Liver (tissue), 9 donors: ENCODE results near the gene KCNMA1. TPM values are rescaled to one million over a fixed set of nuclear protein-coding genes. Genes with fewer than 3 reads are reported as not detected.
A peak's percentile ranks its signal among the peaks of the same experiment; 100 is the strongest.

Experiments used
- DNase-seq: peaks from one replicate; pipeline ENCODE4 v3.0.0-alpha.2; 2017; ENCODE audit warnings: low spot score
- H3K27ac ChIP-seq, 2 donors: one replicate each; pipeline ENCODE4 v1.7.0; 2013; ENCODE audit warnings: inconsistent platforms in 2 of 2, low read length in 2 of 2, control low read depth in 1 of 2, low read depth in 1 of 2, mild to moderate bottlenecking in 1 of 2
- H3K27me3 ChIP-seq, 4 donors: one replicate each; pipeline versions ENCODE4 v1.6.1 to v1.7.0; 2013; ENCODE audit warnings: low read length in 3 of 4, inconsistent platforms in 1 of 4, mild to moderate bottlenecking in 1 of 4, moderate library complexity in 1 of 4; ENCODE audit not compliant: control insufficient read depth in 4 of 4, insufficient read depth in 4 of 4
- H3K36me3 ChIP-seq, 4 donors: one replicate each; pipeline versions ENCODE4 v1.6.1 to v1.7.0; 2013; ENCODE audit warnings: low read length in 3 of 4, mild to moderate bottlenecking in 3 of 4, low read depth in 1 of 4, moderate library complexity in 1 of 4; ENCODE audit not compliant: control insufficient read depth in 4 of 4, insufficient read depth in 3 of 4
- H3K4me1 ChIP-seq, 4 donors: one replicate each; pipeline versions ENCODE4 v1.6.1 to v1.7.0; 2013; ENCODE audit warnings: low read length in 3 of 4, mild to moderate bottlenecking in 3 of 4, moderate library complexity in 1 of 4; ENCODE audit not compliant: control insufficient read depth in 4 of 4, insufficient read depth in 4 of 4
- H3K4me3 ChIP-seq, 3 donors: one replicate each; pipeline versions ENCODE4 v1.6.1 to v1.7.0; 2013; ENCODE audit warnings: low read length in 3 of 3, control low read depth in 1 of 3, low read depth in 1 of 3, mild to moderate bottlenecking in 1 of 3
- H3K9ac ChIP-seq, 2 donors: one replicate each; pipeline ENCODE4 v1.7.0; 2013; ENCODE audit warnings: low read length in 2 of 2, mild to moderate bottlenecking in 2 of 2, moderate library complexity in 2 of 2, control low read depth in 1 of 2, low read depth in 1 of 2
- H3K9me3 ChIP-seq, 4 donors: one replicate each; pipeline versions ENCODE4 v1.6.1 to v1.7.0; 2013; ENCODE audit warnings: low read length in 3 of 4; ENCODE audit not compliant: control insufficient read depth in 4 of 4
- CTCF ChIP-seq: fragments of 150-350 bp; IDR thresholded peaks from 2 replicates; pipeline ENCODE4 v1.5.1; 2017; ENCODE audit warnings: improper control_type of control experiment, low read depth, low read length; ENCODE audit not compliant: missing input control
- EGR1 ChIP-seq, 2 donors: IDR thresholded peaks; 2 replicates each; pipeline ENCODE4 v1.6.1; 2016 to 2018; ENCODE audit warnings: antibody characterized with exemption in 2 of 2, low read depth in 2 of 2
- FOXA1 ChIP-seq: IDR thresholded peaks from 2 replicates; pipeline ENCODE4 v1.6.1; 2016; ENCODE audit warnings: antibody characterized with exemption
- FOXA2 ChIP-seq: IDR thresholded peaks from 2 replicates; pipeline ENCODE4 v1.6.1; 2016; ENCODE audit warnings: antibody characterized with exemption
- GABPA ChIP-seq, 2 donors: IDR thresholded peaks in 1 of 2; conservative IDR thresholded peaks in 1 of 2; 2 replicates each; pipeline ENCODE4 v1.6.1; 2016; ENCODE audit warnings: antibody characterized with exemption in 2 of 2, mild to moderate bottlenecking in 1 of 2, moderate library complexity in 1 of 2
- HNF4A ChIP-seq, 2 donors: conservative IDR thresholded peaks; 2 replicates each; pipeline ENCODE4 v1.6.1; 2016; ENCODE audit warnings: antibody characterized with exemption in 2 of 2, mild to moderate bottlenecking in 2 of 2
- HNF4G ChIP-seq: IDR thresholded peaks from 2 replicates; pipeline ENCODE4 v1.6.1; 2016; ENCODE audit warnings: antibody characterized with exemption
- JUND ChIP-seq, 2 donors: IDR thresholded peaks; 2 replicates each; pipeline ENCODE4 v1.6.1; 2016; ENCODE audit warnings: antibody characterized with exemption in 2 of 2
- MAX ChIP-seq: IDR thresholded peaks from 2 replicates; pipeline ENCODE4 v1.6.1; 2016; ENCODE audit warnings: antibody characterized with exemption
- NR2F2 ChIP-seq: IDR thresholded peaks from 2 replicates; pipeline ENCODE4 v1.6.1; 2016; ENCODE audit warnings: antibody characterized with exemption
- RAD21 ChIP-seq, 2 donors: IDR thresholded peaks; 2 replicates each; pipeline ENCODE4 v1.6.1; 2016; ENCODE audit warnings: antibody characterized with exemption in 2 of 2, mild to moderate bottlenecking in 2 of 2
- REST ChIP-seq: IDR thresholded peaks from 2 replicates; pipeline ENCODE4 v1.6.1; 2016; ENCODE audit warnings: antibody characterized with exemption, mild to moderate bottlenecking
- RXRA ChIP-seq, 2 donors: IDR thresholded peaks; 2 replicates each; pipeline ENCODE4 v1.6.1; 2017 to 2018; ENCODE audit warnings: antibody characterized with exemption in 2 of 2, mild to moderate bottlenecking in 1 of 2
- SP1 ChIP-seq: IDR thresholded peaks from 2 replicates; pipeline ENCODE4 v1.6.1; 2018; ENCODE audit warnings: antibody characterized with exemption, mild to moderate bottlenecking
- TAF1 ChIP-seq: conservative IDR thresholded peaks from 2 replicates; pipeline ENCODE4 v1.6.1; 2016; ENCODE audit warnings: antibody characterized with exemption, mild to moderate bottlenecking
- YY1 ChIP-seq: IDR thresholded peaks from 2 replicates; pipeline ENCODE4 v1.6.1; 2016; ENCODE audit warnings: antibody characterized with exemption, mild to moderate bottlenecking
- WGBS: extraction: QIAGEN DNeasy Blood & Tissue Kit; methylation state at CpG from one replicate; pipeline ENCODE4 v1.1.7; 2013; 5-methylcytosine and 5-hydroxymethylcytosine counted together
- polyA plus RNA-seq, 2 donors: library from polyadenylated mRNA; stranded (reverse) in 1 of 2; unstranded in 1 of 2; fragments of 200-250 nt in 1 of 2; fragments of >200 nt in 1 of 2; fragmentation: Nextera tagmentation in 1 of 2; extraction: Ambion mirVana in 1 of 2; gene quantifications; one replicate each; pipeline versions ENCODE4 v1.2.1 to v1.2.3, GENCODE V29; 2013 to 2015
- total RNA-seq, 2 donors: library from RNA; depleted of rRNA; stranded (reverse); fragments of >200 nt; gene quantifications; one replicate each; pipeline ENCODE4 v1.2.3, GENCODE V29; 2014
- TF ChIP-seq, protein P1 (sequence below): IDR thresholded peaks from 2 replicates; pipeline ENCODE4 v1.6.1; 2016; ENCODE audit warnings: antibody characterized with exemption
- TF ChIP-seq, protein P2 (sequence below): IDR thresholded peaks from 2 replicates; pipeline ENCODE4 v1.6.1; 2016; ENCODE audit warnings: antibody characterized with exemption
- donor health status: healthy.
- donor health status: healthy.
- donor health status: healthy.
- donor health status: healthy.
- donor health status: healthy.

KCNMA1 gene
- total and polyA plus RNA-seq, 4 donors, result 2.5 to 9.7 (median 4.7) TPM

DNA sequence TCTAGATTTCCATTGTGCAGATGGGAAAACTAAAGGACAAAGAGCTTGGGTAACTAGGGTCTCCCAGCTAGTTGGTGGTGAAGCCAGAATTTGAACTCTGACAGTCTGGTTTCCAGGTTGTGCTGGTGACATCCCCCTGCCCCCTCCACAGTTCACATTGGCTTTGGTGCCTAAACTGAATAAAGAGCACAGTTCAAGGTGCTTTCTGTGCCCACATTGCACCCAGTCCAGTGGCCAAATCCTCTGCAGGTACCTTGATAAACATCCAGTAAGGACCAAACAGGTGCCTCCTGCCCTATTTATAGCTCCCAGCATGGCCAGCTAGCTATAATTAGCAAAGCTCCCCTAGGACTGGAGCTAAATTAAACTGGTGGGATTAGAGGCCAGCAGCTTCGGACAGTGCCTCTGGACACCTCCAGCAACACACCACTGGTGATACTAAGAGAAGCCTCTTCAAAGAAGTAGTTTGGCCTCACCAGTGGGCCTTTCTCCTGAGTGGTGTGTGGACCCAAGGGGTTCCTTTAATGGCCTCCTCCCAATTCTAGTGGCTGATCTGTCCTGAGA, 59.9 kb downstream of the KCNMA1 start:
- Histone ChIP-seq H3K36me3 (no peaks in the 10 kb centered on the region), H3K27ac (peak overlapping the region in 1 of 2 donors; percentile 31), H3K9me3 (no peaks in the 10 kb centered on the region), H3K4me1 (peaks cover 0 to 34% (median 32%) of the 10 kb centered on the region in 4 donors), H3K27me3 (no peaks in the 10 kb centered on the region), H3K4me3 (no peak overlapping the region), H3K9ac (no peak overlapping the region)
- TF ChIP-seq CTCF (no peak), JUND (IDR thresholded peaks at IDR 0.05) (no peak), FOXA1 (no peak), RXRA (IDR thresholded peaks at IDR 0.05) (peak; percentile 57 to 61), YY1 (no peak), FOXA2 (no peak), HNF4A (conservative IDR thresholded peaks at IDR 0.05) (peak; percentile 75 to 83), TAF1 (no peak), GABPA (IDR thresholded peaks at IDR 0.05 in 1 of 2, conservative IDR thresholded peaks at IDR 0.05 in 1 of 2) (no peak), RAD21 (IDR thresholded peaks at IDR 0.05) (no peak), NR2F2 (no peak), HNF4G (peak; percentile 31), MAX (no peak), EGR1 (IDR thresholded peaks at IDR 0.05; ENCODE audit: low read depth in 2 of 2) (no peak), REST (no peak), SP1 (peak; percentile 39)
- TF ChIP-seq, protein P1, sequence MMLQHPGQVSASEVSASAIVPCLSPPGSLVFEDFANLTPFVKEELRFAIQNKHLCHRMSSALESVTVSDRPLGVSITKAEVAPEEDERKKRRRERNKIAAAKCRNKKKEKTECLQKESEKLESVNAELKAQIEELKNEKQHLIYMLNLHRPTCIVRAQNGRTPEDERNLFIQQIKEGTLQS, result no peak
- TF ChIP-seq, protein P2, sequence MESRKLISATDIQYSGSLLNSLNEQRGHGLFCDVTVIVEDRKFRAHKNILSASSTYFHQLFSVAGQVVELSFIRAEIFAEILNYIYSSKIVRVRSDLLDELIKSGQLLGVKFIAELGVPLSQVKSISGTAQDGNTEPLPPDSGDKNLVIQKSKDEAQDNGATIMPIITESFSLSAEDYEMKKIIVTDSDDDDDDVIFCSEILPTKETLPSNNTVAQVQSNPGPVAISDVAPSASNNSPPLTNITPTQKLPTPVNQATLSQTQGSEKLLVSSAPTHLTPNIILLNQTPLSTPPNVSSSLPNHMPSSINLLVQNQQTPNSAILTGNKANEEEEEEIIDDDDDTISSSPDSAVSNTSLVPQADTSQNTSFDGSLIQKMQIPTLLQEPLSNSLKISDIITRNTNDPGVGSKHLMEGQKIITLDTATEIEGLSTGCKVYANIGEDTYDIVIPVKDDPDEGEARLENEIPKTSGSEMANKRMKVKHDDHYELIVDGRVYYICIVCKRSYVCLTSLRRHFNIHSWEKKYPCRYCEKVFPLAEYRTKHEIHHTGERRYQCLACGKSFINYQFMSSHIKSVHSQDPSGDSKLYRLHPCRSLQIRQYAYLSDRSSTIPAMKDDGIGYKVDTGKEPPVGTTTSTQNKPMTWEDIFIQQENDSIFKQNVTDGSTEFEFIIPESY, result no peak
- no peak for DNase-seq
- 96% methylated on average over 1 of the region's 1 CpG for WGBS
